HEK293 (cell line): Measurements from ENCODE around the gene CHRM5.

Source experiments
- CTCF ChIP-seq: fragments of 450-650 bp; formaldehyde crosslinking; IDR thresholded peaks from 2 replicates; pipeline ENCODE4 v1.5.1; 2016; ENCODE audit warnings: missing biosample characterization, missing genetic modification characterization
- KLF17 ChIP-seq: fragments of 450-650 bp; formaldehyde crosslinking; IDR thresholded peaks from 2 replicates; pipeline ENCODE4 v1.5.1; 2016; ENCODE audit warnings: missing biosample characterization, missing genetic modification characterization
- PRDM10 ChIP-seq: fragments of 450-650 bp; formaldehyde crosslinking; IDR thresholded peaks from 2 replicates; pipeline ENCODE4 v1.5.1; 2016; ENCODE audit warnings: missing biosample characterization, missing genetic modification characterization
- PRDM4 ChIP-seq: fragments of 450-650 bp; formaldehyde crosslinking; IDR thresholded peaks from 2 replicates; pipeline ENCODE4 v1.5.1; 2017; ENCODE audit warnings: missing biosample characterization, missing genetic modification characterization
- TCF7L2 ChIP-seq: IDR thresholded peaks from 2 replicates; pipeline ENCODE4 v1.6.1; 2011; ENCODE audit warnings: low read depth, mild to moderate bottlenecking, inconsistent platforms, low read length, moderate library complexity, borderline replicate concordance
- YY1 ChIP-seq: fragments of 450-650 bp; formaldehyde crosslinking; IDR thresholded peaks from 2 replicates; pipeline ENCODE4 v1.5.1; 2018; ENCODE audit warnings: missing biosample characterization, missing genetic modification characterization
- ZBTB11 ChIP-seq: fragments of 450-650 bp; formaldehyde crosslinking; conservative IDR thresholded peaks from 2 replicates; pipeline ENCODE4 v1.5.1; 2016; ENCODE audit warnings: low read depth, missing biosample characterization, missing genetic modification characterization
- ZBTB26 ChIP-seq: fragments of 450-650 bp; formaldehyde crosslinking; optimal IDR thresholded peaks from 2 replicates; pipeline ENCODE3; 2016; ENCODE audit warnings: missing biosample characterization, mild to moderate bottlenecking, missing genetic modification characterization
- ZNF10 ChIP-seq: fragments of 450-650 bp; formaldehyde crosslinking; IDR thresholded peaks from 2 replicates; pipeline ENCODE4 v1.5.1; 2017; ENCODE audit warnings: missing biosample characterization, missing genetic modification characterization
- ZNF211 ChIP-seq: fragments of 450-650 bp; formaldehyde crosslinking; IDR thresholded peaks from 2 replicates; pipeline ENCODE4 v1.5.1; 2016; ENCODE audit warnings: low read depth, missing biosample characterization, missing genetic modification characterization
- ZNF398 ChIP-seq: fragments of 450-650 bp; formaldehyde crosslinking; IDR thresholded peaks from 2 replicates; pipeline ENCODE4 v1.5.1; 2017; ENCODE audit warnings: missing biosample characterization, missing genetic modification characterization

GRCh38 chr15:34078900-34079299 lies 110.6 kb downstream of the CHRM5 start:
- TF ChIP-seq CTCF (tag by site-specific recombination) (no peak), TCF7L2 (no peak), ZBTB11 (tag by site-specific recombination) (no peak), KLF17 (no peak), PRDM4 (tag by site-specific recombination) (no peak), ZNF398 (tag by site-specific recombination) (no peak), PRDM10 (tag by site-specific recombination) (no peak), ZNF211 (tag by site-specific recombination) (no peak), ZNF10 (no peak), ZBTB26 (tag by site-specific recombination) (no peak), YY1 (no peak)
